GM23338 (cell line): ENCODE results near the gene CAPZB.

Source experiments
- EZH2 ChIP-seq: fragments of 200-600 bp; sonication (generic); IDR thresholded peaks from one replicate; pipeline ENCODE4 v1.8.0; 2017; ENCODE audit warnings: antibody characterized with exemption, mild to moderate bottlenecking, low read depth; ENCODE audit not compliant: unreplicated experiment
- EZH2phosphoT487 ChIP-seq: fragments of 200-600 bp; sonication (generic); IDR thresholded peaks from one replicate; pipeline ENCODE4 v1.8.1; 2018; ENCODE audit warnings: antibody characterized with exemption; ENCODE audit not compliant: unreplicated experiment
- TF ChIP-seq, protein P1 (sequence below), 2 experiments: fragments of 200-600 bp in 1 of 2; sonication (generic) in 1 of 2; conservative IDR thresholded peaks; 2 replicates each; pipeline versions ENCODE4 v1.5.1 to v1.6.1; 2016 to 2017; ENCODE audit warnings: antibody characterized with exemption in 2 of 2, low read depth in 2 of 2, mild to moderate bottlenecking in 2 of 2, moderate library complexity in 1 of 2
- TF ChIP-seq, protein P2 (sequence below): IDR thresholded peaks from one replicate; pipeline ENCODE4 v1.6.1; 2018; ENCODE audit warnings: antibody characterized with exemption; ENCODE audit not compliant: unreplicated experiment

DNA sequence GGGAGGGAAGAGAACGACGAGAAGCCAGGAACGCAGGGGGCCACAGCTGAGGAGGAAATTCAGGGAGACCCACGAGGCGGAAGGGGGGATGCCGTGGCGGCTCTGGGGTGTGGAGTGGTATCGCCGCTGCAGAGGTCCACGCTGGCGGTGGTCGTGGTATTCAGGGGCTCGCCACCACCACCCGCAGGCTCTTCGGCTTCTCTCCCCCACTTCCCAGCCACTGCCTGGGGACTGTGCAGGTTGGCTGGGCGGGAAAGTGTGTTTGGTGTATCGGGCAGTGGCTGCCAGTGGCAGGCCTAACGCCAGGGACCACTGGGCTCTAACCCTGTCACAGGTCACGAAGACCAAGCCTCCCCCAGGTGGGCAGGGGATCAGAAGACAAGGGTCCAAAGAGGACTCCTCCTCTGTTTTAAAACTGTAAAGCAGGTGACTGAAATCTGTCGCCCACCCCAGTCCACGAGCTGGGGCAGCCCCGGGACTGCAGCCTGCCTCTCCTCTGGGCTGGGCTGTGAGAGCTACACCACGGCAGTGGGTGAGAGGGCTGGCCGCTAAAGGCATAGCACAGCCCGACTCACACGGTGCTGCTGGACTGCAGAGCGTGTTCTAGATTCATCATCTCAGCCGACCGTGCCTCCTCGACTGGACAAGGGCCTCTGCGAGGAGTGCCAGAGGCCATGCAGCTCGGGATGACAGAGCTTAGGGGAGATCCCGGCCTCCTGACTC, 142.3 kb downstream of the CAPZB start:
- TF ChIP-seq, protein P1, sequence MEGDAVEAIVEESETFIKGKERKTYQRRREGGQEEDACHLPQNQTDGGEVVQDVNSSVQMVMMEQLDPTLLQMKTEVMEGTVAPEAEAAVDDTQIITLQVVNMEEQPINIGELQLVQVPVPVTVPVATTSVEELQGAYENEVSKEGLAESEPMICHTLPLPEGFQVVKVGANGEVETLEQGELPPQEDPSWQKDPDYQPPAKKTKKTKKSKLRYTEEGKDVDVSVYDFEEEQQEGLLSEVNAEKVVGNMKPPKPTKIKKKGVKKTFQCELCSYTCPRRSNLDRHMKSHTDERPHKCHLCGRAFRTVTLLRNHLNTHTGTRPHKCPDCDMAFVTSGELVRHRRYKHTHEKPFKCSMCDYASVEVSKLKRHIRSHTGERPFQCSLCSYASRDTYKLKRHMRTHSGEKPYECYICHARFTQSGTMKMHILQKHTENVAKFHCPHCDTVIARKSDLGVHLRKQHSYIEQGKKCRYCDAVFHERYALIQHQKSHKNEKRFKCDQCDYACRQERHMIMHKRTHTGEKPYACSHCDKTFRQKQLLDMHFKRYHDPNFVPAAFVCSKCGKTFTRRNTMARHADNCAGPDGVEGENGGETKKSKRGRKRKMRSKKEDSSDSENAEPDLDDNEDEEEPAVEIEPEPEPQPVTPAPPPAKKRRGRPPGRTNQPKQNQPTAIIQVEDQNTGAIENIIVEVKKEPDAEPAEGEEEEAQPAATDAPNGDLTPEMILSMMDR (conservative IDR thresholded peaks at IDR 0.05; ENCODE audit: low read depth in 2 of 2) = no peak
- no peak for TF ChIP-seq EZH2
- TF ChIP-seq, protein P2, sequence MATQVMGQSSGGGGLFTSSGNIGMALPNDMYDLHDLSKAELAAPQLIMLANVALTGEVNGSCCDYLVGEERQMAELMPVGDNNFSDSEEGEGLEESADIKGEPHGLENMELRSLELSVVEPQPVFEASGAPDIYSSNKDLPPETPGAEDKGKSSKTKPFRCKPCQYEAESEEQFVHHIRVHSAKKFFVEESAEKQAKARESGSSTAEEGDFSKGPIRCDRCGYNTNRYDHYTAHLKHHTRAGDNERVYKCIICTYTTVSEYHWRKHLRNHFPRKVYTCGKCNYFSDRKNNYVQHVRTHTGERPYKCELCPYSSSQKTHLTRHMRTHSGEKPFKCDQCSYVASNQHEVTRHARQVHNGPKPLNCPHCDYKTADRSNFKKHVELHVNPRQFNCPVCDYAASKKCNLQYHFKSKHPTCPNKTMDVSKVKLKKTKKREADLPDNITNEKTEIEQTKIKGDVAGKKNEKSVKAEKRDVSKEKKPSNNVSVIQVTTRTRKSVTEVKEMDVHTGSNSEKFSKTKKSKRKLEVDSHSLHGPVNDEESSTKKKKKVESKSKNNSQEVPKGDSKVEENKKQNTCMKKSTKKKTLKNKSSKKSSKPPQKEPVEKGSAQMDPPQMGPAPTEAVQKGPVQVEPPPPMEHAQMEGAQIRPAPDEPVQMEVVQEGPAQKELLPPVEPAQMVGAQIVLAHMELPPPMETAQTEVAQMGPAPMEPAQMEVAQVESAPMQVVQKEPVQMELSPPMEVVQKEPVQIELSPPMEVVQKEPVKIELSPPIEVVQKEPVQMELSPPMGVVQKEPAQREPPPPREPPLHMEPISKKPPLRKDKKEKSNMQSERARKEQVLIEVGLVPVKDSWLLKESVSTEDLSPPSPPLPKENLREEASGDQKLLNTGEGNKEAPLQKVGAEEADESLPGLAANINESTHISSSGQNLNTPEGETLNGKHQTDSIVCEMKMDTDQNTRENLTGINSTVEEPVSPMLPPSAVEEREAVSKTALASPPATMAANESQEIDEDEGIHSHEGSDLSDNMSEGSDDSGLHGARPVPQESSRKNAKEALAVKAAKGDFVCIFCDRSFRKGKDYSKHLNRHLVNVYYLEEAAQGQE = no peak
- no peak for TF ChIP-seq EZH2phosphoT487
